Subcutaneous abdominal adipose tissue (tissue), 5 donors: ENCODE data around the gene C15orf39.

Experiments used
- H3K27ac ChIP-seq: one replicate; pipeline ENCODE4 v1.7.0; 2013; ENCODE audit warnings: low read depth, mild to moderate bottlenecking, inconsistent platforms, low read length, moderate library complexity
- H3K27me3 ChIP-seq, 5 donors: one replicate each; pipeline ENCODE4 v1.7.0; 2013; ENCODE audit warnings: low read length in 5 of 5, inconsistent platforms in 1 of 5; ENCODE audit not compliant: control insufficient read depth in 5 of 5, insufficient read depth in 4 of 5
- H3K36me3 ChIP-seq, 5 donors: one replicate each; pipeline ENCODE4 v1.7.0; 2013; ENCODE audit warnings: low read length in 5 of 5; ENCODE audit not compliant: control insufficient read depth in 5 of 5, insufficient read depth in 5 of 5
- H3K4me1 ChIP-seq, 5 donors: one replicate each; pipeline ENCODE4 v1.7.0; 2013; ENCODE audit warnings: low read length in 5 of 5, mild to moderate bottlenecking in 3 of 5, moderate library complexity in 1 of 5; ENCODE audit not compliant: control insufficient read depth in 5 of 5, insufficient read depth in 5 of 5
- H3K4me3 ChIP-seq, 5 donors: one replicate each; pipeline ENCODE4 v1.7.0; 2013; ENCODE audit warnings: low read length in 5 of 5, low read depth in 1 of 5
- H3K9ac ChIP-seq, 5 donors: one replicate each; pipeline ENCODE4 v1.7.0; 2013; ENCODE audit warnings: low read length in 5 of 5, mild to moderate bottlenecking in 4 of 5, moderate library complexity in 3 of 5
- H3K9me3 ChIP-seq, 5 donors: one replicate each; pipeline ENCODE4 v1.7.0; 2013; ENCODE audit warnings: low read length in 5 of 5; ENCODE audit not compliant: control insufficient read depth in 5 of 5
- donor health status: healthy.
- donor health status: healthy.
- donor health status: healthy.
- donor health status: healthy.
- donor health status: healthy.

The C15orf39 gene

GRCh38 chr15:75229191-75230015 is 27.7 kb downstream of the C15orf39 start:
- Histone ChIP-seq H3K4me1 (peaks cover 0 to 11% (median 5%) of the 10 kb centered on the region in 5 donors), H3K27me3 (peaks cover 15 to 34% (median 25%) of the 10 kb centered on the region in 5 donors), H3K9ac (no peak overlapping the region), H3K36me3 (no peaks in the 10 kb centered on the region), H3K27ac (no peak overlapping the region), H3K9me3 (no peaks in the 10 kb centered on the region), H3K4me3 (no peak overlapping the region)

- H3K9ac ChIP-seq = peak overlapping the region in 1 of 5 donors; percentile 12
- H3K4me3 ChIP-seq = no peak overlapping the region
- H3K36me3 ChIP-seq = no peaks in the 10 kb centered on the region
- peaks cover 15 to 31% (median 22%) of the 10 kb centered on the region in 5 donors for H3K27me3 ChIP-seq
- H3K9me3 ChIP-seq = no peaks in the 10 kb centered on the region
- peaks cover 0 to 11% (median 5%) of the 10 kb centered on the region in 5 donors for H3K4me1 ChIP-seq
- no peak overlapping the region for H3K27ac ChIP-seq
Measured at GRCh38 chr15:75230016-75230343, 28.3 kb downstream of the C15orf39 start.

- H3K4me1 ChIP-seq = peaks cover 0 to 11% (median 5%) of the 10 kb centered on the region in 5 donors
- H3K27ac ChIP-seq = no peak overlapping the region
- H3K9me3 ChIP-seq = no peaks in the 10 kb centered on the region
- H3K36me3 ChIP-seq = no peaks in the 10 kb centered on the region
- no peak overlapping the region for H3K4me3 ChIP-seq
- peaks cover 15 to 31% (median 23%) of the 10 kb centered on the region in 5 donors for H3K27me3 ChIP-seq
- H3K9ac ChIP-seq = no peak overlapping the region
Measured at GRCh38 chr15:75230551-75231371, 29.1 kb downstream of the C15orf39 start.

- Histone ChIP-seq H3K36me3 (no peaks in the 10 kb centered on the region), H3K9ac (no peak overlapping the region), H3K4me1 (peaks cover 0 to 11% (median 5%) of the 10 kb centered on the region in 5 donors), H3K9me3 (no peaks in the 10 kb centered on the region), H3K27ac (no peak overlapping the region), H3K27me3 (peaks cover 15 to 37% (median 28%) of the 10 kb centered on the region in 5 donors), H3K4me3 (no peak overlapping the region)
Measured at GRCh38 chr15:75231836-75232235, 30.2 kb downstream of the C15orf39 start.

GRCh38 chr15:75232252-75232813 is 30.7 kb downstream of the C15orf39 start:
- Histone ChIP-seq H3K27ac (no peak overlapping the region), H3K4me1 (peaks cover 0 to 11% (median 5%) of the 10 kb centered on the region in 5 donors), H3K36me3 (no peaks in the 10 kb centered on the region), H3K9ac (no peak overlapping the region), H3K4me3 (no peak overlapping the region), H3K27me3 (peaks cover 15 to 40% (median 32%) of the 10 kb centered on the region in 5 donors), H3K9me3 (no peaks in the 10 kb centered on the region)

GRCh38 chr15:75232826-75233503 is 31.3 kb downstream of the C15orf39 start:
- Histone ChIP-seq H3K4me1 (peaks cover 0 to 11% (median 5%) of the 10 kb centered on the region in 5 donors), H3K4me3 (no peak overlapping the region), H3K9me3 (no peaks in the 10 kb centered on the region), H3K27me3 (peaks cover 15 to 46% (median 34%) of the 10 kb centered on the region in 5 donors), H3K27ac (no peak overlapping the region), H3K36me3 (no peaks in the 10 kb centered on the region), H3K9ac (no peak overlapping the region)

GRCh38 chr15:75233504-75234190 is 32.0 kb downstream of the C15orf39 start:
- Histone ChIP-seq H3K36me3 (no peaks in the 10 kb centered on the region), H3K4me3 (no peak overlapping the region), H3K4me1 (peaks cover 0 to 11% (median 5%) of the 10 kb centered on the region in 5 donors), H3K9ac (no peak overlapping the region), H3K27ac (no peak overlapping the region), H3K9me3 (no peaks in the 10 kb centered on the region), H3K27me3 (peaks cover 19 to 43% (median 34%) of the 10 kb centered on the region in 5 donors)

GRCh38 chr15:75234191-75234810 is 32.6 kb downstream of the C15orf39 start:
- Histone ChIP-seq H3K36me3 (no peaks in the 10 kb centered on the region), H3K4me1 (peaks cover 0 to 11% (median 5%) of the 10 kb centered on the region in 5 donors), H3K9me3 (no peaks in the 10 kb centered on the region), H3K9ac (no peak overlapping the region), H3K27me3 (peaks cover 18 to 42% (median 34%) of the 10 kb centered on the region in 5 donors), H3K4me3 (no peak overlapping the region), H3K27ac (no peak overlapping the region)
